HG03095 (cell line): ENCODE measurements around the gene SENP2.
"Not testable (repeated sequence)": the region's sequence is repeated elsewhere in the genome, so short reads cannot be mapped to it uniquely, and the experiment has no call there.

ENCODE experiments used
- ATAC-seq: cut with Tn5 transposase; IDR thresholded peaks from one replicate; pipeline ENCODE4 v1.9.1; 2021; ENCODE audit warnings: moderate library complexity; ENCODE audit not compliant: unreplicated experiment

SENP2 gene

GRCh38 chr3:185585859-185586685 lies at the start of gene SENP2:
Gene SENP2 (plus strand): TSS chr3:185586295. CDS start chr3:185586414, 119 bp downstream.
- ATAC-seq: peak; percentile 97

- peak; percentile 98 for ATAC-seq
Measured at GRCh38 chr3:185537369-185537970, 48.6 kb upstream of the SENP2 start.

GRCh38 chr3:185539934-185540333 lies 46.2 kb upstream of the SENP2 start:
- ATAC-seq: no peak

GRCh38 chr3:185540695-185541094 lies 45.4 kb upstream of the SENP2 start:
- ATAC-seq: no peak

GRCh38 chr3:185549122-185549521 lies 37.0 kb upstream of the SENP2 start:
- ATAC-seq: no peak

- ATAC-seq: no peak
Measured at GRCh38 chr3:185549651-185550111, 36.4 kb upstream of the SENP2 start.

GRCh38 chr3:185552358-185552877 lies 33.7 kb upstream of the SENP2 start, which contains the start of gene LIPH:
Gene LIPH (minus strand): TSS chr3:185552588. CDS start chr3:185552471, 117 bp downstream.
- ATAC-seq: peak; percentile 87

GRCh38 chr3:185555101-185555501 lies 31.0 kb upstream of the SENP2 start:
- ATAC-seq: no peak

- no peak for ATAC-seq
Measured at GRCh38 chr3:185555860-185556347, 30.2 kb upstream of the SENP2 start.

GRCh38 chr3:185556640-185557039 lies 29.5 kb upstream of the SENP2 start:
- ATAC-seq: not testable (repeated sequence)

GRCh38 chr3:185558395-185558794 lies 27.7 kb upstream of the SENP2 start:
- no peak for ATAC-seq

- ATAC-seq: no peak
Measured at GRCh38 chr3:185559706-185560090, 26.4 kb upstream of the SENP2 start.

- ATAC-seq: no peak
Measured at GRCh38 chr3:185560676-185561075, 25.4 kb upstream of the SENP2 start.

- no peak for ATAC-seq
Measured at GRCh38 chr3:185561374-185561943, 24.6 kb upstream of the SENP2 start.

GRCh38 chr3:185561958-185562357 lies 24.1 kb upstream of the SENP2 start:
- ATAC-seq: no peak

GRCh38 chr3:185572183-185572582 lies 13.9 kb upstream of the SENP2 start:
- no peak for ATAC-seq

- peak; percentile 77 for ATAC-seq
Measured at GRCh38 chr3:185575108-185575869, 10.8 kb upstream of the SENP2 start.

- no peak for ATAC-seq
Measured at GRCh38 chr3:185582236-185582635, 3.9 kb upstream of the SENP2 start.

- no peak for ATAC-seq
Measured at GRCh38 chr3:185582871-185583270, 3.2 kb upstream of the SENP2 start.

GRCh38 chr3:185583925-185584324 lies 2.2 kb upstream of the SENP2 start:
- no peak for ATAC-seq

- no peak for ATAC-seq
Measured at GRCh38 chr3:185584686-185585085, 1.4 kb upstream of the SENP2 start.
